ES-I3 (cell line): Measurements from ENCODE around the gene CACNA1C.

ENCODE experiments used
- H3K36me3 ChIP-seq: 2 replicates; pipeline ENCODE4 v1.6.1; 2013; ENCODE audit warnings: mild to moderate bottlenecking, low read length, control low read depth, moderate library complexity; ENCODE audit not compliant: insufficient read depth
- H3K4me1 ChIP-seq: 2 replicates; pipeline ENCODE4 v1.6.1; 2013; ENCODE audit warnings: mild to moderate bottlenecking, control low read depth, low read length; ENCODE audit not compliant: insufficient read depth
- H3K9ac ChIP-seq: 2 replicates; pipeline ENCODE4 v1.6.1; 2013; ENCODE audit warnings: low read depth, mild to moderate bottlenecking, low read length, moderate library complexity
- H3K9me3 ChIP-seq: 2 replicates; pipeline ENCODE4 v1.6.1; 2013; ENCODE audit warnings: mild to moderate bottlenecking, low read length, moderate library complexity; ENCODE audit not compliant: control insufficient read depth, insufficient read depth

CACNA1C gene

DNA sequence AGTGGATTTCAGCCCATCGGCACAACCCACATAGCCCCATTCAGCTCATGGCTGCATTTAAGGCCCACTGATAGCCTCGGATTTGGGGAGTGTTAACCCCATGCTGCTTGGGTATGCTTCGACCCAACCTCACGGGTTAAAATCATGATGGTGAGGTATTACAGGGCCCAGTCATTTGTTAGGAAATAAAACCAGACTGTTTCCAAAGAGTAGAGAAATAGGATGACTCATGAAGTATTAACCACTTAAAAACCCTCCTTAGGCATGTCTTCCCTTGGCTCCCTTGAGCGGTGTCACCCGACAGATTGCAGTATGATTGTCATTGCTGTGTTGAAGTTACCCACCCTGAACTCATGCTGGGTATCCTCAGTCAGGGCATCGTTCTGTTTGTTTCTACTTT, 289.1 kb downstream of the CACNA1C start:
- Histone ChIP-seq H3K4me1 (peaks cover 20% of the 10 kb centered on the region), H3K9me3 (no peaks in the 10 kb centered on the region), H3K36me3 (no peaks in the 10 kb centered on the region), H3K9ac (no peak overlapping the region)

DNA sequence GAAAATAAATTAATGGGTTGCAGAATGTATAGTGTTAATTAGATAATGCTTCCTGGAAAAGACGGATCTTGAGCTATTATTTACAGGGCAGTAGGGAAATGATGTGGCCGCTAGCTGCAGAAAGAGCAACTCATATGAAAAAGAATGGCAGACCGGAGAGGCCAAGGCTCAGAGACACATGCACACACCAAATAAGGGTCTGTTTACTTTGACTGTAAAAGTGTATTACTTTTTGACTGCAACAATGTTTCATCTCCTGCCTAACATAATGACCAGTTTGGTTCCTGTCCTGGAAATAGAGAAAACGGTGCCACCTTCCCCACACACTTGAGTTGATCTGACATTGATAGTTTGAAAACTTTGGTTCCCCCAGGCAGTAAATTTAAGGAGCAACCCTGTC, 290.9 kb downstream of the CACNA1C start:
- H3K9ac ChIP-seq, result no peak overlapping the region

GRCh38 chr12:2344476-2344875, 291.7 kb downstream of the CACNA1C start:
- no peaks in the 10 kb centered on the region for H3K36me3 ChIP-seq
- peaks cover 20% of the 10 kb centered on the region for H3K4me1 ChIP-seq
- no peaks in the 10 kb centered on the region for H3K9me3 ChIP-seq
- H3K9ac ChIP-seq, result no peak overlapping the region

More for the DNA sequence above, 290.9 kb downstream of the CACNA1C start:
- Histone ChIP-seq H3K36me3 (no peaks in the 10 kb centered on the region), H3K9me3 (no peaks in the 10 kb centered on the region), H3K4me1 (peaks cover 20% of the 10 kb centered on the region)

GRCh38 chr12:2344885-2345284, 292.1 kb downstream of the CACNA1C start:
- no peak overlapping the region for H3K9ac ChIP-seq
- no peaks in the 10 kb centered on the region for H3K9me3 ChIP-seq
- peaks cover 20% of the 10 kb centered on the region for H3K4me1 ChIP-seq
- no peaks in the 10 kb centered on the region for H3K36me3 ChIP-seq

GRCh38 chr12:2345902-2346301, 293.1 kb downstream of the CACNA1C start:
- Histone ChIP-seq H3K4me1 (peaks cover 20% of the 10 kb centered on the region), H3K36me3 (no peaks in the 10 kb centered on the region), H3K9me3 (no peaks in the 10 kb centered on the region), H3K9ac (no peak overlapping the region)

DNA sequence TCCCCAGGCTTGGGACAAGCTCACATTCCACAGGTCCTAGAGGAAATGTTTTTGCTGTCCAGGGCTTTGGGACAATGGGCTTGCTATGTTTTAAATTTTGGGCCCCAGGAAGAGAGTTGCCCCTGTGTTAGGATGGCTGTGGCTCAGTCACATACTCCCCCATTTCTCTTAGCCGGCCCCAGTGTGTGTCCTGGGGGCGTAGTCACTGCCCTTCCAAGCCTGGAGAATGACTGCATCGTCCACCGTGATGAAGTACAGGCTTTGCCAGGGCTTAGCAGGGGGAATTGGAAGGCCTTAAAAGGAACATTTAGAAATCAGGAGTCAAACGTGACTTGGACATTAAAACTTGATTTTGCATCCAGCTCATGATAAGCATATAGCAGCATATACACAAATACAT, 293.6 kb downstream of the CACNA1C start:
- Histone ChIP-seq H3K9me3 (no peaks in the 10 kb centered on the region), H3K36me3 (no peaks in the 10 kb centered on the region), H3K4me1 (peaks cover 20% of the 10 kb centered on the region)

DNA sequence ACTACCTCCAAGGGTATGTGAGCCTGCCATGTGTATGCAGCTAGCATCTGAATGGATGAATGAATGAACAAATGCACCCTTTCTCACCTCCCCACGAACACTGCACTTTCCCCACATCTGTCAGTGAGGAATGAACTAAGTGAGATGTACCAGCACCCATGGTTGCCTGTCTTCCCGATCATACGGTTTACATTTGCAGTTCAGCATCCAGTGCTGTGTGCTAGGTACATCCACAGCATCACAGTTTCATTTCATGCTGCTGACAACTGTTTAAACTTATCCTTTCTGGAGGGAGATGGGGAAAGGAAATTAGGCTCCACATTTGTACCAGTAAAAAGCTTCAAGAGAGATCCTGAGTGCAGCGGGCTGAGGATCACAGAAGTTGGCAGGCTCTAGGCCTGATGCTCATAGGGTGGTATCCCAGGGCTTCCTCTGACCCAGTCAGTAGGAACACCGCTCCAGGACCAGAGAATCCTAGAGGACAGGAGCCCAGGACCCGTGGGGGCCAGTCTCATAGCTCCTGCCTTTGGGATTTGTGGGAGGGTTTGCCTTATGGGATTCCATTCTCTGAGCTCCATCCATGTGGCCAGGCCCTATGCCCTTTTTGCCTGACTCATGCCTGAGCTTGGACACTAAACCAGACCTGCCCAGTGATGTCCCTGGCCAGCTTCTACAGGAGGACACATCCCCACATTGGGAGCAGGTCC, 294.5 kb downstream of the CACNA1C start:
- Histone ChIP-seq H3K36me3 (no peaks in the 10 kb centered on the region), H3K9me3 (no peaks in the 10 kb centered on the region), H3K9ac (no peak overlapping the region), H3K4me1 (peaks cover 20% of the 10 kb centered on the region)

More for the DNA sequence above, 293.6 kb downstream of the CACNA1C start:
- no peak overlapping the region for H3K9ac ChIP-seq

DNA sequence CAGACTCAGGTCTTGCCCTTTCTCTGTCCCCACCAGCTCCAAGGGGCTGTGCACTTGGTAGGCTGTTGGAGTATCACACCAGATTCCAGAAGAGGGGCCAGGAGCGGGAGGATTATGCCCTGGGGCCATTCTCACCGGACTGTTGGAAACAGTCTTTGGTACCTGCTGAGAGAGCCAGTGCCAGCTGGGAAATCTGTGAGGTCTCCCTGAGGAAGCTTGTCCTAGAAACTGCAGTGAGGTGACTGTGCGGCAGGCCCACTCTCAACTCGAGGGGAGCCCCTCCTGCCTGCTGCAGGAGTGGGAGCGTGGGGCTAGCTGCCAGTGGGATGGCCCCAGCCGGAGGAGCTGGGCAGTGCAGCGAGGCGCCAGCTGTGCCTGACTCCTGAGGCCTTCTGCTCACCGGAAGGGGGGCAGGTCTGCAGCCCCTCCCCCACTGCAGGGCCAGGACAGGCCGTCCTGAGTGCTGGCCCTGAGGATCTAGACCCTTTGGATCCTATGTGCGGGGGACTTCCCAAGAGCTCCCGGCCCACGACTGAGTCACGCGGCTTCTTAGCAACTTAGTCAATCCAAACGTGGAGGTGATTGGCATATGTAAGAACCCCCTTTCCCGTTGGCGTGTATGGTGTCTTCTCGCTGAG, 295.2 kb downstream of the CACNA1C start:
- H3K36me3 ChIP-seq, result no peaks in the 10 kb centered on the region
- no peak overlapping the region for H3K9ac ChIP-seq
- H3K4me1 ChIP-seq, result peaks cover 19% of the 10 kb centered on the region
- no peaks in the 10 kb centered on the region for H3K9me3 ChIP-seq

DNA sequence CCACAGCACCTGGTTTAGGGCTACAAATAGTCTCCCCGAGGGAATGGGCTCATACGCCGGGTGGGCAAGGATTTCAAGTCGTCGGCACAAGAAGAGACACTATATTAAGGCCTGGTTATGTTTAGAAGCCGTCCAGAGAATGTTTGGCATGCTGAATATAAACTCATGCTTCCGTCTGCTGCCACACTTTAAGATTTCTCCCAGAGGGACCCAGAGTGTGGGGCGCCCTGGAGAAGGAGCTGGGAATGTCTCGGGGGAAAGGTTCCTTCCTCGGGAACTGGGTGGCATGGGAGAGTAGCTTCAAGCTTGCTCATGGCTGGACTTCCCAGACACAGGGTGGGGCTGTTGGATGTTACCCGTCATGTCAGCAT, 295.7 kb downstream of the CACNA1C start:
- Histone ChIP-seq H3K36me3 (no peaks in the 10 kb centered on the region), H3K4me1 (peaks cover 14% of the 10 kb centered on the region), H3K9me3 (no peaks in the 10 kb centered on the region), H3K9ac (no peak overlapping the region)

DNA sequence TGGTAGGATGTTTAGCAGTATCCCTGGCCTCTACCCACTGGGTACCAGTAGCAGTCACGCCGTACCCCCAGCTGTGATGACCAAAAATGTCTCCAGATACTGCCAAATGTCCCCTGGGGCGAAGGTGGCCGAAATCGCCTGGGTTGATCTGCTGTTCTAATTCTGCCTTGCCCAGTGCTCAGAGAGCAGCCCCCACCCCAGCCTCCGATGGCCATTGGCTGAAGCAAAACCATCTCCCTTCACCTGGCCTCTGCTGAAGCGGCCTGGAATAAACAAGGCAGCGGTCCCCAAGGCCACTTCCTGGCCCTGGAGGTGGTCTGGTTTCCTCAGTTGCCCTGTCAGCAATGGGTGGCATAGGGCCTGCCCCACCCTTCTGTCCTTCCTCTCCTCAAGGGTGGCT, 298.4 kb downstream of the CACNA1C start:
- no peaks in the 10 kb centered on the region for H3K9me3 ChIP-seq
- no peaks in the 10 kb centered on the region for H3K36me3 ChIP-seq
- H3K4me1 ChIP-seq, result no peaks in the 10 kb centered on the region; the same call in 1 of the 2 replicates
- no peak overlapping the region for H3K9ac ChIP-seq

- Histone ChIP-seq H3K36me3 (no peaks in the 10 kb centered on the region), H3K4me1 (no peaks in the 10 kb centered on the region; the same call in 1 of the 2 replicates), H3K9me3 (no peaks in the 10 kb centered on the region), H3K9ac (no peak overlapping the region)
Observed at GRCh38 chr12:2352203-2352602, 299.4 kb downstream of the CACNA1C start.

DNA sequence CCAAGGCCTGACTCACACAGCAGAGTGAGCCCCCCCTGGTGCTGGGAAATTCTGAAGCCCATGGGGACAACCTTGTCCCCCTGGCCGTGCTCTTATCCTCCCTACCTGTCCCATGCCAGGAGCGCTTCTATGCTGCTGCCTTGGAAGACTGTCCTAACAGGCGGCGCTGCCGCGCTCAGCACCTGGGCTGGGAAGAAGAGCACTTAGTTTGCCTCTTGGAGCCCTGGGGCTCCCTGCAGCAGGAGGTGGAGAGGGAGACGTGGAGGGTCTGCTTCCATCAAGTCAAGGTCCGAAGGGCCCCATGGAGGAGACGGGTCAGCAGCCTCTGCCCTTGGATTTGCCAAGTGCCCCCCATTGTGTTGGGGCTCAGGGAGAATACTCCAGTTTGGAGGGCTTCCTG, 300.5 kb downstream of the CACNA1C start:
- Histone ChIP-seq H3K9ac (no peak overlapping the region), H3K4me1 (no peaks in the 10 kb centered on the region; the same call in 1 of the 2 replicates), H3K36me3 (no peaks in the 10 kb centered on the region), H3K9me3 (no peaks in the 10 kb centered on the region)

DNA sequence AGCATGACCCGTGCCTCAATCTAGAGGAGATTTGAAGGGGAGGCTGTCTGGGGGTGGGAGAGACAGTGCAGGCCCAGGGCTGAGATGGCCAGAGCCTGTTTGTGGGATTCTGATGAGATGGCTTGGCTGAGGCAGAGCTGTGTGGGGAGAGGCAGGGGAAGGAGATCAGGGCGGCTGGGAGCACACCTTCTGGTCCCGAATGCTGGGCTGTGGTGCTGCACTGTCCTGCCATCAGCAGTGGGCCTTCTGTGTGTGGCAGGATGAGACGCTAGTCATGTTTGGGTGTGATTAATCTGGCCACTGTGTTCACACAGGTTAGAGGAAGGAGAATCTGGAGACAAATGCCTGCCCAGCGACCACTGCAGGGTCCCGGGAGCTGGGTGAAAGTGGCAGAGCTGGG, 300.9 kb downstream of the CACNA1C start:
- no peaks in the 10 kb centered on the region for H3K36me3 ChIP-seq
- H3K9me3 ChIP-seq, result no peaks in the 10 kb centered on the region
- no peak overlapping the region for H3K9ac ChIP-seq
- H3K4me1 ChIP-seq, result no peaks in the 10 kb centered on the region; the same call in 1 of the 2 replicates

DNA sequence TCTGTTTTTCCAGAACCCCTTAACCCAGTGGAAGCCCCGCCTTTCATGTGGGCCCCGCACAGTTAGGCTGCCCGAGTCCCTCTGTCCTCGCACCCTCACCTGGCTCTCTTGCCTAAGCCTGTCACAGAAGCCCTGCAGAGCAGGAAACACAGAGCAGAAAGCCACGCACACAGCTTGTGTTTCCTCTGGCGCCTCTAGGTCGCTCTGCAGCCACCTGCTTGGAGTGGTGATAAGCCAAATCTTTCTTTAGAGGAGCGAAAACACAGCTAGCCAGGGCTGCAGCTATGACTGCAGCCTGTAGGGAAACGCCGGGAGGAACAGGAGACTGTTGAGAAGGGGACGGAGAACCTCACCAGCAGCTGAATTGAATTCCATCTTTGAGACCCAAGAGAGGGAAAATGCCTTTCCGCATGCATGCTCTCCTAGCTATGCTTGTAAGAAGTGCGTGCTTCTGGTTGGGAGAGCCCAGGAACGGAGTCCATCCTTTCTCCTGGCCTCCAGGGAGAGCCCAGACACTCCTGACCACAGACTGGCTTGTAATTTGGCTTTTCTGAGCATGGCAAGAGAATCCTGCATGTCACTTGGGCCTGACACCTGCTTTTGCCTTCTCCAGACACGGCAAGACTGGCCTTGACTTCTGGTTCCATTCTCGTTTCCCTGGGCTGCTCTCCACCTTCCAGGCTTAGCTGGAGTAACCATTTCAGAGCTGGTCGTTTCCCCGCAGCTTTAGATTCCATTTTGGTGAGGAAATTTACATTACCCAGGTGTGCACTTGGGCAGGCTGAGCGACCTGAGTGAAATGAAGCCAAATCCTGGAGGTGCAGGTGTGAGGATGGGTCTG, 301.6 kb downstream of the CACNA1C start:
- no peaks in the 10 kb centered on the region for H3K36me3 ChIP-seq
- H3K4me1 ChIP-seq, result no peaks in the 10 kb centered on the region; the same call in 1 of the 2 replicates
- no peak overlapping the region for H3K9ac ChIP-seq
- no peaks in the 10 kb centered on the region for H3K9me3 ChIP-seq
